GM19397 (cell line): Measurements from ENCODE around the gene CELF1.
A peak's percentile ranks its signal among the peaks of the same experiment; 100 is the strongest.

Experiments
- ATAC-seq: cut with Tn5 transposase; IDR thresholded peaks from one replicate; pipeline ENCODE4 v1.9.1; 2021; ENCODE audit warnings: mild to moderate bottlenecking, moderate library complexity; ENCODE audit not compliant: unreplicated experiment

CELF1 gene

DNA sequence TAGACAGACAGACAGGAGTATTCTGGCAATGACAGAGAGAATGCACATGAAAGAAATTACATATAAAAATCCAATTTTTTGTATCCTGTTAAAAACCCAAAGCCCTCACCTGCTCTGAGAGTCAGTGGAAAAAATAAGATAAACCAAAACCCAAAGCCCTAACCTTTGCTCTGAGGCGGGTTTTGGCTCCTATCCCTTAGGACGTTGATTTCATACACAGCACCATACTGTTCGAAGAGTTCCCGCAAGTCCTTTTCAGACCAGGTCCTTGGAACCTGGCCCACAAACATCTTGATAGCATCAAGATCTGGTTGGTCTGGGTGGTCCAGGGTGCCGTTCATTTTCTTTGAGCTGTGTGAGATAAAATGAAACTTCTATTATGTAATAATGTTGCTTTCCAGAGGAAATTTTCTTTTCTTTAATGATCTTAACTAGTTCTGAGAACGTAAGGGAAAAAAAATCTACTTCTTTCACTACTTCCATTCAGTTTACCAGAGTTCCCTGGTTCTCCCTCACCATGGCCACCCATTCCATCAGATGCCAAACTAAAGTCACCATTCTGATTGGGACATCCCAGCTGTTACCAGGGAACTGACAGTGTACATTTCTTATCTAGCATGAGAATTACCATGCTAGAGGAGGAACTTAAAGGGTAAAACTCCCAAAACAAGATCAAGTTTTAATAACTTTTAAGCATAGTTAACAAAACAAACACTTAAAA, 64.1 kb downstream of the CELF1 start:
- no peak for ATAC-seq

DNA sequence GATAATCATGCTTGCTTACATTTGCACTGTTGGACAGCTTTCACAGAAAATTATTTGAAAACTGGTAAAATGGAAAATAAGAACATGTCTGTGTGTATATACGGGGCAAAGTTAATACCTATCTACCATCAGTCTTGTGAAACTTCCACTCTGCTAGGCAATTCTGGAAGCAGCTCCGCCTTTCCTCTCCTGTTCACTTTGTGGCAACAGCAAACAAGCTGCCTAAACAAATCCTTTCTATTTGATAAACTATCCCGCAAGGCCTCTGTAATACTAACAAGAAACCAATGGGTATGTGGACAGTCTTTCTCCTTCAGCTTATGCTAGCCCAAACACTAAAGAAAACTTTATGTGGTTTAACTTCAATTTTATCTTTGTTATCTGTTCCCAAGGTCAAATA, 64.8 kb downstream of the CELF1 start:
- no peak for ATAC-seq

DNA sequence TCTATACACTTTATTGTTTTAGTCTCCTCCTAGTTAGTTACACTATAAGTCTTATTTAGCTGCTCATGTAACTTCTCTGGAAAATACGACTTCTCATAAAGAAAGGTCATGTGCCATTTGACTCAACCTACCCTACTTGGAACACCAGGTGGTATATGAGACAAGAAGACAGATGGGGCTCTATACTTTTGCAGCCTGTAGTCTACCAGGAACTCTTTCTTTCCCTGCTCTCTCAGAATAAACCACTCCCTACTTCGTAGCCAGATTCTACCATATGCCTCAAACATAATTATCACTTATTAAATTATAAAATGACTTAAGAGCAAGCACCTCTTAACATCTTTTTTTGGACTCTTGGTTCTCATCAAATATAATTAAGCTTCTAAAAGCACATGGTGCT, 65.5 kb downstream of the CELF1 start:
- no peak for ATAC-seq

DNA sequence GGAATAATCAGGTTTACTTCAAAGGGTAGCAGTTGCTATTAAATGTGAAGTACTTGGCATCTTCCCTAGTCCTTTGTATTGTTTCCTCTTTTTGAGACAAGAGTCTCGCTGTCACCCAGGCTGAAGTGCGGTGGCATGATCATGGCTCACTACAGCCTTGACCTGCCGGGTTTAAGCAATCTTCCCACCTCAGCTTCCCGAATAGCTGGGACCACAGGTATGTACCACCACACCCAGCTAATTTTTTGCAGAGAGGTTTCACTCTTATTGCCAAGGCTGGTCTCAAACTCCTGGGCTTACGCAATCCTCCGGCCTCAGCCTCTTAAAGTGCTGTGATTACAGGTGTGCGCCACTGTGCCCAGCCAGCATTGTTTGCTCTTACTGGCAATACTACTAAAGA, 67.8 kb downstream of the CELF1 start:
- ATAC-seq = no peak

DNA sequence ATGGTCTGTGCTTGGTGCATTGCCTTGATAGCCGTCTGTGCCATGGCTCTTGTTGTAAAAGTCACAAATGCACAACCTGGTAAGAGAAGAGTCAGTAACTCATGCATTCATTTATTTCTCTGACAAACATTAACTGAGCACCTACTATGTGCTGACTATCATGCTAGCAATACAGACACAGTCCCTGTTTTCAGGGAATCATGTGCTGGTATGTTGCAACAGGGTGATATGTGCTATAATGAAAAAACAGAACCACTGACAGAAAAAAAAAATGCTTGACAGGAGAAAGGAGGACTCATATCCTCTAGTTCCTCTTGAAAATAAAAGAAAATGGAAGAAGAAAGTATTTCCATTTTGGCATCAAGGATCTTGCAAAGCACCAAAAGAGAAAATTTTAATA, 69.5 kb downstream of the CELF1 start:
- no peak for ATAC-seq

DNA sequence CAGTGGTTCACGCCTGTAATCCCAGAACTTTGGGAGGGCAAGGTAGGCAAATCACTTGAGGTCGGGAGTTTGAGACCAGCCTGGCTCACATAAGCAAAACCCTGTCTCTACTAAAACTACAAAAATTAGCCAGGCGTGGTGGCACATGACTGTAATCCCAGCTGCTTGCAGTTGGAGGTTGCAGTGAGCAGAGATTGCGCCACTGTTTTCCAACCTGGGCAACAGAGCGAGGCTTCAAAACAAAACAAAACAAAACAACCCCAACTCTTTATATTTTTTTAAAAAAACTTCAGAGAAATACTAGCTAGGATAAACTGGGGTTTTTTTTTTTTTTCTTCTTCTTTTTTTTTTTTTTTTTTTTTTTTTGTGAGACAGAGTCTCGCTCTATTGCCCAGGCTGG, 72.2 kb downstream of the CELF1 start:
- no peak for ATAC-seq

DNA sequence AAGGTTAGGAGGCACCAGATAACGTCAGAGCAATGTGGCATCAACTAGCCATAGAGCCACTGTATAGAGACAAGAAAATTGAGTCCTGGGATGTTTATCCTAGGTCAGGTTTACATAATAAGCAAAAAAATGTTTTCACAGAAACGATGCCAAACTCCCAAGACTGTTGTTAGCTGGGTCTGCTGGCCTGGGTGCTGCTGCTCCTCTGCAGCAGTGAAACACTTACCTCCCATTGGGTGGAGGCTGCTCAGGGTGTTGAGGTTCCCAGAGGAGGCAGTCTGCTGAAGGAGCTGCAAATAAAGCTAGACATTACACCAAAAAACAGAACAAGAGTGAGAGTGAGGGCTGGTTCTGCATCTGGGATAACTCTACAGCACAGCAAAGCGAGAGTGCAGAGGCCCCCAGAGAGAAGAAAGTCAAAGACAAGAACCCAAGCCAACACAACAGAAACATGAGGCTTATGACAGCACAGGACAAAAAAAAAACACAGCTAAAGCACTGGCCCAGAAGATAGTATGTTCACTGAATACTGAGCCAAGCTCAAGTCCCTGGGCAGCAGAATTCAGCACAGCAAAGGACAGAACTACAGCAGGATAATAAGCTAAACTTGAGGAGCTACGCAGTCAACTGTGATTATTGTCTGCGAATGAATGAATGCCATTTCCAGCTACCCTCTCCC, 74.1 kb downstream of the CELF1 start:
- ATAC-seq = no peak

DNA sequence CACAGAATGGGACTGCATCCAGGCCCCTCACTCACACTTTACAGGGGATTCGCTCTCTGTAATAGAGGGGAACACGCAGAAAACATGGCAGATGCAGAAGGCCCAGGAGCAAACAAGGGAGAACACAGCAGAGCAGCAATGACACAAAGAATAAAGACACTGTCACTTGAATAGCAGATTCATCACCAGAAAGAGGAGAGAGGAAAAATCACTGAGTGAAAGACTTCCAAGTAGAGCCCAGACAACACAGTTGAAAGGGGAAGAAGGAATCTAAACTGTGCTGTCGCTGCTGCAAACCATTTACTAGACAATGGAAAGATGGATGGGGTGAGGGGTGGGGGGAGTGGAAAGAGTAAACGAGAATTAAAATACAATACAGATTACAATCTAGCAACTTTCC, 75.2 kb downstream of the CELF1 start:
- ATAC-seq = no peak

DNA sequence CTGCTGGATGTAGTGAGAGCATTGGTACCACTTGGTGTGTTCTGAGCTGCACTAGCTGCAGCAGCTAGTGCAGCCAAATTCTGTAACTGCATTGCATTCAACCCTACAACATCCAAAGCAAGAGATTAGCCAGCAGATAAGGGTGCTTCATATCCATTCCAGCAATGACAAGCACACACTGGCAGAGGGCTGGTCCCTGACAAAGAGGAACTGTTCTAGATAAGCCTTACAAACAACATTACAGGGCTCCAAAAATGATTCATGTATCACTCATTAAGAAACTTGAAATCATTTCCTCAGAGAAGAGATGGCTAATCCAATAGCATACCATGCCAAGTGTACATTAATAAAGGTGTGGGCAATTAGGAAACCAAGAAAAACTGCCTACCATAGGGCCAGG, 75.6 kb downstream of the CELF1 start:
- no peak for ATAC-seq

DNA sequence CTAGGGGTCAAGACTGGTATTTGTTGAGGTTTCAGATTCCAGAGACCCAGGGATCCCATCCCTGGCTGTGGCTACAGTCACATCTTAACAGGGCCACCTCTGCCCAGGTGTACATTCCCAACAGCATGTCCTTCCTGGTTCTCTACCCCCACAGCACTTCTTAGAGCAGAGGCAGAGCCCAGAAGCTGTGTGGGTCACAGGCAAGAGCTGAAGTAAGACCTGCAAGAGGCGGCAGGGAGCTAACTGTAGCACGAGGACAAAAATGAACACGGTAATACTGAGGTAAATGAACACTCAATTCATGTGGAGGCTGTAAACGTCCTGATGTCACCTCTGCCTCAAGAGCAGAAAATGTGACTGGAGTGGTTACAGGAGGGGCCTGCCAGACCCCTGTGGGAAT, 82.3 kb downstream of the CELF1 start:
- ATAC-seq = no peak

DNA sequence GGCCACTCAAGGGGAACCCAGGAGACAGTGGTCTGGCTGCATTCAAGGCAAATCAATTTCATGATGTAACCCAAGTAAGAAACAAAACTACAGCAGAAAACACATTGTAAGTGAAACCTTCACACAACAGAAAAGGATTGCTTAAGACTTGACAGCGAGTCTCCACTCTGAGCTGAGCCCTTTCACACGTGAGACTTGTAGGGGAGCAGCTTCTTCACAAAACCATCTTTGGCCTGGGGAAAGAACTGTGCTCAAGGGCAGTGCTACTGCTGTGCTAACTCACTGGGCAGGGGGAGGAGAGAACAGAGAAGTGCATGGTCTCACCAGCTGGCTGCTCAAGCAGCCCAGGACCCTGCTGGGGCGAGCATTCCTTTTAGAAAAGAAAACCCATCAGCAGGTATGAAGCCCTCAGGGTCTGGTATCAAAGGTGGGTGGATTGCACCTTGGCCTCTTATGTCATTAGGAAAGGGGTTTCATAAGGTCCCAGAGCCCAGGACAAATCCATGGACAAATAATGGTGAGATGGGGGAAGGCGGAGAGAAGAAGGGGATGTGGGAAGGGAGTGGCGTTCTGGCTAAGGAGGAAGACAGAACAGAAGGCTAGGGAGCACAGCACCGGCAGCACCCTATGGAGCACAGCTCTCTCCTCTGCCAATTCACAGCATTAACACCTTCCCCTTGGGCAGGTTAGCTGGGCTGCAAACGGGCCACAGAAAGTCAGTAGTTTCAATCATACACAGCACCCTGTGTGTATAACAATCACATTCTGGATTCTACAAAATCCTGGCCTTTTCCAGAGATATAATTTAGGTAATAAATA, 83.4 kb downstream of the CELF1 start:
- no peak for ATAC-seq

DNA sequence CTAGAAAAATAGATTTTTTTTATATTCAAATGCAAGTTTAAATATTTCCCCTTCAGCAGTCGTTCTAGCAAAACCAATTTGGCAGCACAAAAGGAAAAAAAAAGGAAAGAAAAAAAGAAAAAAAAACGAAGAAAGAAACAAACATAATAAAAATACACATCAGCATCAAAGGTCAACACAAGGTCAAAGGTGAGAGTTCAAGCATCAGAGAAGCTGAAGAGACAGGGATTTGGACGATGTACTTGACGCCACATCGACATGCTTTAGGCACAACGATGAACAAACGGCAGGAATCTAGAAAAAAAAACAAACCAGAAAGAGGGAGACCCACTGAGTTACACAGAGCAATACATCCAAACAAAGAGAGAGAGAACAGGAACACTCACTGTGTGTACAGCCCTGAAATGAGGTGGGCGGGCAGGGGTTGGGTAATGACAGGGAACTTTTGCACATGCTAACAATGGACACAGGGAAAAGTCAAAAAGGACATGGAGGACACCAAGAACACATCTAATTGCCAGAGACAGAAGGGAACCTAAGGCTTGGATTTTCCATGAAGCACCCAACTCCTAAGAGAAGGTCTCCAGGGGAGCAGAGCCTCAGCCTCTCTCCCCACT, 84.2 kb downstream of the CELF1 start:
- ATAC-seq = no peak

DNA sequence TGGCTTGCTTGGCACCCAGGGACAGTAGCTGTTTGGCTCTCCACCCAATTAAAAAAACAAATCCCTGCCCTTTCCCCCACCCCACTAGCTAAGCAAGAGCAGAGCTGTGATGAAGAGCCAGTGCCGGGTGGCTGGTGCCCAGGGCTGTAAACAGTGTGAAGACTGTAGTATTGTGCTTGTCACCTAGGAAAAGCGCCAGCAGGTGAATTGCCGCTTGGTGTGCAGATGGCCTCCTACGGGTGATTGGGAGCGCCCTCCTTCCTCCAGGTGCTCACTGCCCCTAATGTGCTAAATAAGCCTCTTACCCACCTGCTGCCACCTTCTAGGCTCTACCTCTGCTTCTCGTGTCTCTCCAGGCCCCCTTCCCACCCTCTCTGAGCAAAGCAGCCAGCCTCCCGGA, 85.6 kb downstream of the CELF1 start:
- no peak for ATAC-seq

DNA sequence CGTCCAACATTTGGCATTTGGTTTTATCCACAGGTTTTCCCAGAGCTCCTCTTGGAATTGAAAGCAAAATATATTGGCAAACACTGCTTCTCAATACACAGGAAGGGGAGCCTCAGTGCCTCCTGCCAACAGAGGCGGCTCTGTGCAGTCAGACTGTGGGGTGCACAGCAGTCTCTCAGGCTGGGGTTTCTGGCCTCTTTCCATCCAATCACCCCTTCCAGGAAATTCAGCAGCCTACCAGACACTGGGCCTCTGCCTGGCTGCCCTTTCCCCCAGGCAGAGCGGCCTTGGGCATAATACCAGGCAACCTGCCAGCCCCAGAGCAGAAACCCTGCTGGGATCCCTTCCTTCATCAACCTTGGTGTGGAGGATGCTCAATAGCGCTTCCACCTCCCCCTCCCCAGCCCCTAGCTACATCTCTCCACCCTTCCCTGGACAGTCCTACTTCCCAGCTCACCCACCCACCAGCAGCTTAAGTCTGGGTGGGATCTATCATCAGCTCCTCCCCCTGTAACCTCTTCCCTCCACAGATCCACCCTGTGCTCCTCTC, 86.2 kb downstream of the CELF1 start:
- no peak for ATAC-seq

DNA sequence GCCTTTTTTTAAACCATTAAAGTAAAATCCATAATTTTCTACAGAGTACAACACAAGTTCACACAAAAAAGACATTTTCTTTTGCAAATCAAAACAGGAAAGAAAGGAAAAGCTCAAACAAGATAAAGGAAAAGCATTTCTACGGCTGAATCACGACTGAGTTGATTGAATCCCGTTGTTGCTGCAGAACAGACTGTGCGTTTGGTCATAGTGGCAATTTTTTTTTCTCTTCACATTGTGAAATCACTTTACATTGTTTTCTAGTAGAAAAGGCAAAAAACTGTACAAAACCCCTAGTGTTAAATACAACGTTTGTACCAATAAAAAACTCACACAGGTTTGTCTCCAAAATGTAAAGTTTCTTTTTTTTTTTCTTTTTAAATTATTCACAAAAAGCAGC, 86.7 kb downstream of the CELF1 start:
- ATAC-seq = no peak

DNA sequence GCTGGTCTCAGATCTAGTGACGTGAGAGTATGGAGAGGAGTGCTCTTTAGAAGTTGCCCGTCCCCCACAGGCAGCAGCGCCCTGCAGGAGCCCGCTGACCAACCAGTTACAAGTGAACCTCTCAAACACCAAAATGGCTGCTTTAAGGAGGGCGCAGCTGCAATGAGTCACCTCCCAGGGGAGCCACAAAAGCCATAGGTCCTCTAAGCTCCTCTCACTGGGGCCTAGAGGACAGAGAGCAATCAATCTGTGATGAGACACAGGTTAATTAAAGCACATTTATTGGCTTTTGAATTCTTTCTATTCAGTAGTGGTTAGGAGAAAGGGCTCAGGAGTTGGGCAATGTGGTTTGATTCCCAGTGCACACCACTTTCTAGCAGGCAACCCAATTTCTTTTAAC, 88.4 kb downstream of the CELF1 start:
- no peak for ATAC-seq

DNA sequence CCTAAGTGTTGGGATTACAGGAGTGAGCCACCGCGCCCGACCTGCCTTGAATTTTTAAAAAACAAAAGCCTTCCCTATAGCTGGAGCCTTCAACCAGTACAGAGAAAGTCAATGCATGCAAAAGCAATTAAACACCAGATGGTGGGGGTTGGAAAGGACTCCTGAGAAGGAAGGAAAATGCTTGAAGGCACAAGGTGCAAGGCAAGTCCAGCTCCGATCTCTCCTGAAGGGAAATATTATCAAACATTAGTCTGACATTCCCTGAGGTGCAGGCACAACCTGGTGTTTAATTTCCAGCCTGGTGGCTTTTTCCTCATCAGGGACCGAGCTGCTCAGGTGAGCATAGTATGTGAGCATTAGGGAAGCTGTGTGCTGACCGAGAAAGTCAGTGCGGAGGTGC, 91.1 kb downstream of the CELF1 start:
- no peak for ATAC-seq

DNA sequence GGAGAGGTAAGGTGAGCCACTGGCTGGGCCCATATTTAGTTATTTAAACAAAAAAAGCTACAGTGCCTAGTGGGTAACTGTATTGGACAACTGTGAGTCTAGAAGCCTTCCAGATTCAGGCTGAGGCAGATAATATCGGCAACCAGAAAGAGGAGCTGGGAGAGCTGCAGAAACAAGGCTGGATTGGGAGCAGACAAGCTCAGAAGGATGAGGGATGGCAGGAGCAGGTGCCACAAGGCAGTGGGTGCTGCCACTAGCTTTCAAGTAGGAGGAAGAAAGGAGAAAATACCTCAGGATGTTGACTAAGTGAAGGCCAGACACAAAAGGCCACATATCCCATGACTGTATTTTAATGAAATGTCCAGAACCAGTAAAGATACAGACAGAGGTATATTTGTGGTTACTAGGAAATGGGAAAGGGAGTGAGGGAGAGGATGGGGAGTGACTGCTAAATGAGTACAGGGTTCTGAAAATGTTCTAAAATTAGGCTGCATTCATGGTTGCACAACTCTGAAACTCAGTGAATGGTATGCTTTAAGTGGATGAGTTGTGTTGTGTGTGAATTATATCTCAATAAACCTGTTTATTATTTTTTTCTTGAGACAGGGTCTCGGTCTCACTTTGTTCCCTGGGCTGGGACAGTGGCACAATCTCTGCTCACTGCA, 92.2 kb downstream of the CELF1 start:
- no peak for ATAC-seq

DNA sequence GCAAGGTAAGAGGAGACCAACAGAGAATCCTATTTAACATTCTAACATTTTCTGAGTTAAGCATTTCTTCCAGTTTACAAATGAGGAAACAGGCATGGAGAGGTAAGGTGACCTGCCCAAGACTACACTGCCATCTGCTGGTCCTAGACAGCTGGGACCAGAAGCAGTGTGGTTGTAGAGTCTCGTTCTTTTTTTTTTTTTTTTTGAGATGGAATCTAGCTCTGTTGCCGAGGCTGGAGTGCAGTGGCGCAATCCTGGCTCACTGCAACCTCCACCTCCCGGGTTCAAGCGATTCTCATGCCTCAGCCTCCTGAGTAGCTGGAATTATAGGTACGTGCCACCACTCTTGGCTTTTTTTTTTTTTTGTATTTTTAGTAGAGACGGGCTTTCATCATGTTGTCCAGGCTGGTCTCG, 98.7 kb downstream of the CELF1 start:
- peak; percentile 55 for ATAC-seq

DNA sequence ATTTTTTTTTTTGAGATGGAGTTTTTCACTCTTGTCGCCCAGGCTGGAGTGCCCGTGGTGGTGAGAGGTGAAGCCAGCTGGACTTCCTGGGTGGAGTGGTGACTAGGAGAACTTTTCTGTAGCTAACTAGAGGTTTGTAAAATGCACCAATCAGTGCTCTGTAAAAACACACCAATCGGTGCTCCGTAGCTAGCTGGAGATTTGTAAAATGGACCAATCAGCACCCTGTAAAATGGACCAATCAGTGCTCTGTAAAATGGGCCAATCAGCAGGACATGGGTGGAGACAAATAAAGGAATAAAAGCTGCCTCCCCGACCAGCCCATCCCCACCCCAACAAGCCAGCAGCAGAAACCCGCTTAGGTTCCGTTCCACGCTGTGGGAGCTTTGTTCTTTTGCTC, 99.6 kb downstream of the CELF1 start:
- ATAC-seq = no peak

DNA sequence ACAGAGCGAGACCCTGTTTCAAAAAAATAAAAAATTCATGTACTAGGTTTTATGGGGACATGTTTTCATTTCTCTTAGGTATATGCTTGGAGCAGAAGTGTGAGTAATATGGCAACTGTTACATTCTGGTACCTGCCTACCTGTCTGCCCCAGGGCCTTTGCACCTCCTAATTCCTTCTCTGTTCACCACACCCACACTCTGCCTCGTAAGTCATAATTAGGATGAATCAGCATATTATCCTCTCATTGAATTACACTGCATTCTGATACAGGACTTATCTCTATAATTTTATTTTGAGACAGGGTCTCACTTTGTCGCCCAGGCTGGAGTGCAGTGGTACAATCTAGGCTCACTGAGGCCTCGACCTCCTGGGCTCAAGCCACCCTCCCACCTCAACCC, 100.9 kb downstream of the CELF1 start:
- no peak for ATAC-seq
